Coronary artery (tissue), 2 donors: ENCODE results near the gene CYB5B.

ENCODE experiments used
- DNase-seq: peaks from one replicate; pipeline ENCODE4 v3.0.0-alpha.2; 2017; ENCODE audit warnings: low spot score
- H3K27ac ChIP-seq, 2 donors: fragments of 200-600 bp; sonication (generic); one replicate each; pipeline ENCODE4 v1.5.1; 2016 to 2019
- H3K4me3 ChIP-seq: fragments of 200-600 bp; sonication (generic); 2 replicates; pipeline ENCODE4 v1.5.1; 2016; ENCODE audit warnings: mild to moderate bottlenecking, moderate library complexity
- CTCF ChIP-seq: fragments of 200-600 bp; sonication (generic); IDR thresholded peaks from one replicate; pipeline ENCODE4 v1.5.1; 2019; ENCODE audit warnings: antibody characterized with exemption

The CYB5B gene

GRCh38 chr16:69408475-69408874, 15.9 kb upstream of the CYB5B start:
- Histone ChIP-seq H3K4me3 (no peak overlapping the region), H3K27ac (no peak overlapping the region)
- no peak for DNase-seq
- no peak for TF ChIP-seq CTCF

GRCh38 chr16:69410219-69410990, 14.0 kb upstream of the CYB5B start:
- Histone ChIP-seq H3K4me3 (no peak overlapping the region), H3K27ac (no peak overlapping the region)
- TF ChIP-seq CTCF = no peak
- no peak for DNase-seq

GRCh38 chr16:69411064-69411985, 13.1 kb upstream of the CYB5B start:
- H3K27ac ChIP-seq = no peak overlapping the region
- no peak for TF ChIP-seq CTCF
- H3K4me3 ChIP-seq = no peak overlapping the region
- DNase-seq = no peak

- H3K4me3 ChIP-seq = no peak overlapping the region
- no peak for DNase-seq
- no peak for TF ChIP-seq CTCF
- H3K27ac ChIP-seq = no peak overlapping the region
Observed at GRCh38 chr16:69412287-69412686, 12.1 kb upstream of the CYB5B start.

GRCh38 chr16:69413045-69413664, 11.3 kb upstream of the CYB5B start:
- Histone ChIP-seq H3K27ac (no peak overlapping the region), H3K4me3 (no peak overlapping the region)
- no peak for TF ChIP-seq CTCF
- no peak for DNase-seq

- H3K27ac ChIP-seq = no peak overlapping the region
- no peak overlapping the region for H3K4me3 ChIP-seq
- no peak for TF ChIP-seq CTCF
- DNase-seq = no peak
Observed at GRCh38 chr16:69417520-69418199, 6.8 kb upstream of the CYB5B start.
